Esophagus muscularis mucosa (tissue), 4 donors: Measurements from ENCODE around the gene CEP68. TPM values are rescaled to one million over a fixed set of nuclear protein-coding genes. Genes with fewer than 3 reads are reported as not detected.
"Not testable (repeated sequence)": the region's sequence is repeated elsewhere in the genome, so short reads cannot be mapped to it uniquely, and the experiment has no call there.

Experiments used
- DNase-seq: peaks from one replicate; pipeline ENCODE4 v3.0.0-alpha.2; 2017; ENCODE audit errors: extremely low spot score
- H3K27ac ChIP-seq, 4 donors: fragments of 200-600 bp; sonication (generic); replicated peaks in 1 of 4; 1 replicate in 3 of 4; 2 replicates in 1 of 4; pipeline ENCODE4 v1.5.1; 2016 to 2019; ENCODE audit warnings: mild to moderate bottlenecking in 1 of 4
- H3K27me3 ChIP-seq, 4 donors: fragments of 200-600 bp; sonication (generic); one replicate each; pipeline versions ENCODE4 v1.5.1 to v1.6.0; 2016 to 2019
- H3K36me3 ChIP-seq, 4 donors: fragments of 200-600 bp; sonication (generic); one replicate each; pipeline ENCODE4 v1.5.1; 2016 to 2019
- H3K4me1 ChIP-seq, 4 donors: fragments of 200-600 bp; sonication (generic); one replicate each; pipeline ENCODE4 v1.5.1; 2016 to 2019
- H3K4me3 ChIP-seq, 4 donors: fragments of 200-600 bp; sonication (generic); 1 replicate in 2 of 4; 2 replicates in 2 of 4; pipeline ENCODE4 v1.5.1; 2016 to 2019; ENCODE audit warnings: mild to moderate bottlenecking in 4 of 4, moderate library complexity in 1 of 4
- H3K9me3 ChIP-seq, 4 donors: fragments of 200-600 bp; sonication (generic); 1 replicate in 3 of 4; 2 replicates in 1 of 4; pipeline ENCODE4 v1.5.1; 2016 to 2019
- EP300 ChIP-seq: sonication (generic); formaldehyde crosslinking; IDR thresholded peaks from one replicate; pipeline ENCODE4 v1.6.1; 2017; ENCODE audit warnings: antibody characterized with exemption
- POLR2A ChIP-seq: fragments of 450-650 bp; IDR thresholded peaks from one replicate; pipeline ENCODE4 v1.6.1; 2017; ENCODE audit warnings: antibody characterized with exemption, moderate library complexity, mild to moderate bottlenecking, low read depth
- POLR2AphosphoS5 ChIP-seq, 2 donors: sonication (generic); formaldehyde crosslinking; IDR thresholded peaks; one replicate each; pipeline ENCODE4 v1.6.1; 2017; ENCODE audit warnings: antibody characterized with exemption in 2 of 2
- WGBS: methylation state at CpG from one replicate; pipeline ENCODE4 v1.1.5; 2018; 5-methylcytosine and 5-hydroxymethylcytosine counted together
- intact Hi-C: fragments of 100-400 bp; cut with DNase I; formaldehyde crosslinking; loops from one replicate; pipeline ENCODE4 v1.15.1; 2023
- total RNA-seq, 4 donors: library from RNA; depleted of rRNA; stranded (reverse); fragments of >200 nt; gene quantifications; one replicate each; pipeline versions ENCODE4 v1.1.0 to v1.2.1, GENCODE V29; 2016
- TF ChIP-seq, protein P1 (sequence below), 3 experiments: fragments of 200-600 bp in 2 of 3; fragments of 450-650 bp in 1 of 3; sonication (generic) in 2 of 3; IDR thresholded peaks; one replicate each; pipeline ENCODE4 v1.5.1; 2017 to 2019; ENCODE audit warnings: antibody characterized with exemption in 3 of 3, mild to moderate bottlenecking in 2 of 3, moderate library complexity in 1 of 3

CEP68 gene
- total RNA-seq, 4 donors from 2014 or later: 21.6 to 39.3 (median 28.6) TPM

DNA sequence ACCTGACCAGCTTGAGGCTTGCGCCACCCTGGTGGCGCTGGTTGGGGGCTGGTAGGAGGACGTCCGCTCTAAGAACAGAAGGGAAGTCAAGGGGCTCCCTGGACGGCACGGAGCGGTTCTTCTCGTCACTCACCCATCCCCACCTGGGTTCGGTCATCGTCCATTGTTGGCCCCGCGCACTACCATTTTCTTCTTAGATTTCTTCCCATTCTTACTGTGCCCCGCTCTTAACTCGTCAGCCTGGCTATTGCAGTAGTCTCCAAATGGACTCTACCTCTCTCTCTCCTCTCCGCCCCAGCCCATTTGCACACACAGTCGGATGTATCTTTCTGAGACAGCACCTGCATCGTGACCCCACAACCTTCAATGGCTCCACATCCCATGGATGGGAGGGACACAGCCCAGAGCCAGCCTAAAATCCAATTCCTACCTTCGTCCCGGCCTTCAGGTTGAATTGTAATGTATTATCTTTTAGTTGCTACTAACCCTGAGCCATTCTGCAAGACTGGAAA is 74.5 kb downstream of the CEP68 start:
- TF ChIP-seq POLR2A (peak; percentile 2), EP300 (no peak), POLR2AphosphoS5 (IDR thresholded peaks at IDR 0.05) (no peak)
- TF ChIP-seq, protein P1, sequence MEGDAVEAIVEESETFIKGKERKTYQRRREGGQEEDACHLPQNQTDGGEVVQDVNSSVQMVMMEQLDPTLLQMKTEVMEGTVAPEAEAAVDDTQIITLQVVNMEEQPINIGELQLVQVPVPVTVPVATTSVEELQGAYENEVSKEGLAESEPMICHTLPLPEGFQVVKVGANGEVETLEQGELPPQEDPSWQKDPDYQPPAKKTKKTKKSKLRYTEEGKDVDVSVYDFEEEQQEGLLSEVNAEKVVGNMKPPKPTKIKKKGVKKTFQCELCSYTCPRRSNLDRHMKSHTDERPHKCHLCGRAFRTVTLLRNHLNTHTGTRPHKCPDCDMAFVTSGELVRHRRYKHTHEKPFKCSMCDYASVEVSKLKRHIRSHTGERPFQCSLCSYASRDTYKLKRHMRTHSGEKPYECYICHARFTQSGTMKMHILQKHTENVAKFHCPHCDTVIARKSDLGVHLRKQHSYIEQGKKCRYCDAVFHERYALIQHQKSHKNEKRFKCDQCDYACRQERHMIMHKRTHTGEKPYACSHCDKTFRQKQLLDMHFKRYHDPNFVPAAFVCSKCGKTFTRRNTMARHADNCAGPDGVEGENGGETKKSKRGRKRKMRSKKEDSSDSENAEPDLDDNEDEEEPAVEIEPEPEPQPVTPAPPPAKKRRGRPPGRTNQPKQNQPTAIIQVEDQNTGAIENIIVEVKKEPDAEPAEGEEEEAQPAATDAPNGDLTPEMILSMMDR (IDR thresholded peaks at IDR 0.05): no peak
- H3K9me3 ChIP-seq: no peaks in the 10 kb centered on the region
- no peaks in the 10 kb centered on the region for H3K36me3 ChIP-seq
- peak overlapping the region; percentile 94 to 100 (median 98) for H3K27ac ChIP-seq
- H3K4me3 ChIP-seq: peak overlapping the region; percentile 66 to 98 (median 94)
- DNase-seq: no peak
- WGBS: 15% methylated on average over 18 of the region's 19 CpGs
- H3K4me1 ChIP-seq: peaks cover 25 to 40% (median 37%) of the 10 kb centered on the region in 4 donors
- intact Hi-C loops: loop anchor here (5.0 to 10.0 kb wide), 3 partner anchors 73 to 304 kb away; partner anchors contain the start of genes CEP68 and SPRED2
- H3K27me3 ChIP-seq: no peaks in the 10 kb centered on the region

GRCh38 chr2:65132930-65133329 is 76.7 kb downstream of the CEP68 start:
- H3K36me3 ChIP-seq, H3K9me3 ChIP-seq, DNase-seq, H3K4me3 ChIP-seq, H3K27me3 ChIP-seq, H3K27ac ChIP-seq: not testable (repeated sequence)
- peaks cover 3 to 18% (median 15%) of the 10 kb centered on the region in 4 donors for H3K4me1 ChIP-seq
- 94% methylated on average over 15 of the region's 15 CpGs for WGBS
- intact Hi-C loops: loop anchor here (5.0 to 10.0 kb wide), 3 partner anchors 76 to 302 kb away; partner anchors contain the start of genes CEP68 and SPRED2

- peaks cover 0 to 11% (median 8%) of the 10 kb centered on the region in 4 donors for H3K4me1 ChIP-seq
- DNase-seq: no peak
- 81% methylated on average over 4 of the region's 4 CpGs for WGBS
- H3K4me3 ChIP-seq: no peak overlapping the region
- H3K27ac ChIP-seq: no peak overlapping the region
- no peaks in the 10 kb centered on the region for H3K27me3 ChIP-seq
- no peaks in the 10 kb centered on the region for H3K36me3 ChIP-seq
- no peak for TF ChIP-seq EP300
- no peak for TF ChIP-seq POLR2A
- TF ChIP-seq, protein P1 (IDR thresholded peaks at IDR 0.05): no peak
- no peak for TF ChIP-seq POLR2AphosphoS5 (IDR thresholded peaks at IDR 0.05)
- intact Hi-C loops: loop anchor here (5.0 to 10.0 kb wide), 3 partner anchors 76 to 301 kb away; partner anchors contain the start of genes CEP68 and SPRED2
- H3K9me3 ChIP-seq: no peaks in the 10 kb centered on the region
Measured at GRCh38 chr2:65133626-65134025, 77.4 kb downstream of the CEP68 start.

DNA sequence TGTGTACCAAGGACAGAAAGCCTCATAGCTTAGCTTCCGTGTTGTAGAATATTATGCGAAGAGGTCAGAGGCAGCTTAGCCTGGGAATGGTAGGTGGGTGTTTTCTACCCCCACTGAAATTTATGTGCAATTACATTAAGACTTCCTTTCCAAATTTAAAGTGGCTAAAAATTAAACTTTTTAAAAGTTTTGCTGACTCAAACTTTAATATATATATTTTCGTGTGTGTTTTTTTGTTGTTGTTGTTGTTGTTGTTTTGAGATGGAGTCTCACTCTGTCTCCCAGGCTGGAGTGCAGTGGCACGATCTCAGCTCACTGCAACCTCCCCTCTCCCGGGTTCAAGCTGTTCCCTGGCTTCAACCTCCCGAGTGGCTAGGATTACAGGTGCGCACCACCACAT is 77.9 kb downstream of the CEP68 start:
- H3K4me1 ChIP-seq: peaks cover 0 to 9% (median 6%) of the 10 kb centered on the region in 4 donors
- no peak overlapping the region for H3K4me3 ChIP-seq
- TF ChIP-seq POLR2AphosphoS5 (IDR thresholded peaks at IDR 0.05): no peak
- TF ChIP-seq POLR2A: no peak
- no peak for TF ChIP-seq EP300
- TF ChIP-seq, protein P1 (IDR thresholded peaks at IDR 0.05): no peak
- 83% methylated on average over 7 of the region's 7 CpGs for WGBS
- no peaks in the 10 kb centered on the region for H3K27me3 ChIP-seq
- intact Hi-C loops: loop anchor here (5.0 to 10.0 kb wide), 3 partner anchors 77 to 301 kb away; partner anchors contain the start of genes CEP68 and SPRED2
- no peak overlapping the region for H3K27ac ChIP-seq
- DNase-seq: no peak
- H3K36me3 ChIP-seq: no peaks in the 10 kb centered on the region
- no peaks in the 10 kb centered on the region for H3K9me3 ChIP-seq

DNA sequence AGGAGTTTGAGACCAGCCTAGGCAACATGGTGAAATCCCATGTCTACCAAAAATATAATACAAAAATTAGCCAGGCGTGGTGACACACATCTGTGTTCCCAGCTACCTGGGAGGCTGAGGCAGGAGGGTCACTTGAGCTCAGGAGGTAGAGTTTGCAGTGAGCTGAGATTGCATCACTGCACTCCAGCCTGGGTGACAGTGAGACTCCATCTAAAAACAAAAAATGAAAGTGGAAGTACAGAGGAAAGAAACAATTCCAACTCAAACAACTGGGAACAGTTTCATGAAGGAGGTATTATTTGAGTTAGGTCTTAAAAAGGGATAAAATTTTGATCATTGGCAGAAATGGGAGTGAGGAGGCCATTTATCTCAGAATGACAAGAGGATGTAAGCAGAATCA is 80.0 kb downstream of the CEP68 start:
- no peaks in the 10 kb centered on the region for H3K27me3 ChIP-seq
- no peaks in the 10 kb centered on the region for H3K36me3 ChIP-seq
- H3K4me3 ChIP-seq: no peak overlapping the region
- H3K4me1 ChIP-seq: peaks cover 0 to 3% (median under 1%) of the 10 kb centered on the region in 4 donors
- WGBS: 88% methylated on average over 1 of the region's 1 CpG
- TF ChIP-seq POLR2A: no peak
- no peak for TF ChIP-seq EP300
- TF ChIP-seq, protein P1 (IDR thresholded peaks at IDR 0.05): no peak
- TF ChIP-seq POLR2AphosphoS5 (IDR thresholded peaks at IDR 0.05): no peak
- no peaks in the 10 kb centered on the region for H3K9me3 ChIP-seq
- peak overlapping the region in 1 of 4 donors; percentile 2 for H3K27ac ChIP-seq
- DNase-seq: no peak
- intact Hi-C loops: loop anchor here (10.0 kb wide), 2 partner anchors 141 to 299 kb away; partner anchors contain the start of gene SPRED2

Other genes with a start within 250 kb of the CEP68 start
- gene SLC1A4, start 67.0 kb upstream of the CEP68 start, total RNA-seq: 10 to 100 TPM; 10.4 to 15.1 (median 10.8) TPM
- 10 to 100 TPM; 72.1 to 91.4 (median 86.0) TPM for gene RAB1A, start 73.7 kb downstream of the CEP68 start, total RNA-seq
- gene ACTR2, start 171.4 kb downstream of the CEP68 start, total RNA-seq: 100 to 1,000 TPM in 2 of 4 donors, 10 to 100 TPM in 2; 85.2 to 115 (median 99.1) TPM